WTC11 (cell line): Measurements from ENCODE around the gene ELL3. TPM values are rescaled to one million over a fixed set of nuclear protein-coding genes. Genes with fewer than 3 reads are reported as not detected.

Source experiments
- CBFB ChIP-seq: sonication (generic); formaldehyde crosslinking; IDR thresholded peaks from 2 replicates; pipeline ENCODE4 v1.8.1; 2022; ENCODE audit warnings: mild to moderate bottlenecking, low read depth, missing genetic modification reagents
- CREM ChIP-seq: sonication (generic); formaldehyde crosslinking; IDR thresholded peaks from 2 replicates; pipeline ENCODE4 v1.8.1; 2022; ENCODE audit warnings: mild to moderate bottlenecking, missing genetic modification reagents, moderate library complexity
- CTCF ChIP-seq: fragments of 200-600 bp; IDR thresholded peaks from 2 replicates; pipeline ENCODE4 v1.8.0; 2022; ENCODE audit warnings: antibody characterized with exemption
- E2F1 ChIP-seq: sonication (generic); formaldehyde crosslinking; IDR thresholded peaks from 2 replicates; pipeline ENCODE4 v1.8.0; 2022; ENCODE audit warnings: mild to moderate bottlenecking, missing genetic modification reagents
- E2F5 ChIP-seq: sonication (generic); formaldehyde crosslinking; IDR thresholded peaks from 2 replicates; pipeline ENCODE4 v1.8.1; 2022; ENCODE audit warnings: mild to moderate bottlenecking, moderate library complexity, missing genetic modification reagents
- ERG ChIP-seq: fragments of 250-450 bp; sonication (Bioruptor Pico); IDR thresholded peaks from 2 replicates; pipeline ENCODE4 v1.8.0; 2021; ENCODE audit warnings: mild to moderate bottlenecking
- ESRRA ChIP-seq: sonication (generic); formaldehyde crosslinking; IDR thresholded peaks from 2 replicates; pipeline ENCODE4 v1.8.1; 2022; ENCODE audit warnings: mild to moderate bottlenecking, missing genetic modification reagents, borderline replicate concordance
- ETV6 ChIP-seq: sonication (generic); formaldehyde crosslinking; IDR thresholded peaks from 2 replicates; pipeline ENCODE4 v1.8.1; 2022; ENCODE audit warnings: mild to moderate bottlenecking, missing genetic modification reagents
- GABPB1 ChIP-seq: sonication (generic); formaldehyde crosslinking; IDR thresholded peaks from 2 replicates; pipeline ENCODE4 v1.8.1; 2023; ENCODE audit warnings: mild to moderate bottlenecking, missing genetic modification reagents
- JAZF1 ChIP-seq: fragments of 250-450 bp; sonication (Bioruptor Pico); IDR thresholded peaks from 2 replicates; pipeline ENCODE4 v1.9.0; 2021; ENCODE audit warnings: moderate library complexity, mild to moderate bottlenecking, inconsistent platforms
- MAX ChIP-seq: sonication (generic); formaldehyde crosslinking; IDR thresholded peaks from 2 replicates; pipeline ENCODE4 v1.8.0; 2022; ENCODE audit warnings: mild to moderate bottlenecking, missing genetic modification reagents
- MLX ChIP-seq: sonication (generic); formaldehyde crosslinking; IDR thresholded peaks from 2 replicates; pipeline ENCODE4 v1.8.1; 2023; ENCODE audit warnings: mild to moderate bottlenecking, missing genetic modification reagents, moderate library complexity
- MYBL2 ChIP-seq: sonication (generic); formaldehyde crosslinking; IDR thresholded peaks from 2 replicates; pipeline ENCODE4 v1.8.1; 2023; ENCODE audit warnings: mild to moderate bottlenecking, moderate library complexity, missing genetic modification reagents
- PRDM15 ChIP-seq: sonication (generic); formaldehyde crosslinking; IDR thresholded peaks from 2 replicates; pipeline ENCODE4 v1.8.0; 2022; ENCODE audit warnings: missing genetic modification reagents
- RORB ChIP-seq: fragments of 250-450 bp; sonication (Bioruptor Pico); IDR thresholded peaks from 2 replicates; pipeline ENCODE4 v1.9.0; 2021; ENCODE audit warnings: mild to moderate bottlenecking
- SMAD3 ChIP-seq: sonication (generic); formaldehyde crosslinking; IDR thresholded peaks from 2 replicates; pipeline ENCODE4 v1.8.0; 2022; ENCODE audit warnings: missing genetic modification reagents, mild to moderate bottlenecking, borderline replicate concordance
- SP1 ChIP-seq: sonication (generic); formaldehyde crosslinking; conservative IDR thresholded peaks from 2 replicates; pipeline ENCODE4 v1.8.1; 2022; ENCODE audit warnings: missing genetic modification reagents
- TCF7 ChIP-seq: sonication (generic); formaldehyde crosslinking; IDR thresholded peaks from 2 replicates; pipeline ENCODE4 v1.8.0; 2022; ENCODE audit warnings: mild to moderate bottlenecking, low read depth, missing genetic modification reagents, moderate library complexity
- TEAD4 ChIP-seq: sonication (generic); formaldehyde crosslinking; IDR thresholded peaks from 2 replicates; pipeline ENCODE4 v1.8.0; 2022; ENCODE audit warnings: mild to moderate bottlenecking, missing genetic modification reagents
- TP53 ChIP-seq: sonication (generic); formaldehyde crosslinking; IDR thresholded peaks from 2 replicates; pipeline ENCODE4 v1.8.1; 2023; ENCODE audit warnings: mild to moderate bottlenecking, missing genetic modification reagents
- ZBTB21 ChIP-seq: sonication (generic); formaldehyde crosslinking; IDR thresholded peaks from 2 replicates; pipeline ENCODE4 v1.8.1; 2023; ENCODE audit warnings: mild to moderate bottlenecking, missing genetic modification reagents, borderline replicate concordance
- ZNF121 ChIP-seq: sonication (generic); formaldehyde crosslinking; IDR thresholded peaks from 2 replicates; pipeline ENCODE4 v1.8.0; 2023; ENCODE audit warnings: missing genetic modification reagents
- ZNF263 ChIP-seq: sonication (generic); formaldehyde crosslinking; IDR thresholded peaks from 2 replicates; pipeline ENCODE4 v1.8.1; 2022; ENCODE audit warnings: low read depth, mild to moderate bottlenecking, moderate library complexity, missing genetic modification reagents
- ZNF281 ChIP-seq: sonication (generic); formaldehyde crosslinking; IDR thresholded peaks from 2 replicates; pipeline ENCODE4 v1.8.0; 2023; ENCODE audit warnings: mild to moderate bottlenecking, missing genetic modification reagents
- ZNF317 ChIP-seq: sonication (generic); formaldehyde crosslinking; IDR thresholded peaks from 2 replicates; pipeline ENCODE4 v1.8.1; 2023; ENCODE audit warnings: low read depth, mild to moderate bottlenecking, moderate library complexity, missing genetic modification reagents, borderline replicate concordance
- ZNF396 ChIP-seq: fragments of 250-450 bp; sonication (Bioruptor Pico); IDR thresholded peaks from 2 replicates; pipeline ENCODE4 v1.8.0; 2021; ENCODE audit warnings: mild to moderate bottlenecking, moderate library complexity, borderline replicate concordance
- ZNF423 ChIP-seq: fragments of 250-450 bp; sonication (Bioruptor Pico); IDR thresholded peaks from 2 replicates; pipeline ENCODE4 v2.1.2; 2022; ENCODE audit warnings: mild to moderate bottlenecking, moderate library complexity
- total RNA-seq: library from RNA; stranded (reverse); gene quantifications from 3 replicates; pipeline ENCODE4 v1.2.3, GENCODE V29; 2021

ELL3 gene
- total RNA-seq, 1 experiment from 2014 or later, result 8.8 TPM

GRCh38 chr15:43791993-43792760, 15.4 kb upstream of the ELL3 start, which contains the start of gene SERF2 (continued):
- no peak for TF ChIP-seq CTCF
- TF ChIP-seq ERG (CRISPR knock-in tag), result no peak
- TF ChIP-seq SP1 (CRISPR knock-in tag), result peak; percentile 90
- TF ChIP-seq TEAD4, result no peak
- no peak for TF ChIP-seq ETV6 (CRISPR knock-in tag)
- no peak; the same call in 1 of the 2 replicates for TF ChIP-seq ZBTB21
- no peak for TF ChIP-seq ZNF423 (CRISPR knock-in tag)
- TF ChIP-seq CREM (CRISPR knock-in tag), result 0 out of 2 replicates have a peak, but pooled peaks have one; percentile 58
- TF ChIP-seq ZNF396 (CRISPR knock-in tag), result no peak
- TF ChIP-seq GABPB1 (CRISPR knock-in tag), result 0 out of 2 replicates have a peak, but pooled peaks have one; percentile 10
- TF ChIP-seq JAZF1 (CRISPR knock-in tag), result no peak
- TF ChIP-seq ZNF121 (CRISPR knock-in tag), result no peak
- TF ChIP-seq MYBL2, result 0 out of 2 replicates have a peak, but pooled peaks have one; percentile 35
- TF ChIP-seq TCF7 (CRISPR knock-in tag), result 0 out of 2 replicates have a peak, but pooled peaks have one; percentile 41
- TF ChIP-seq CBFB (CRISPR knock-in tag), result no peak
- TF ChIP-seq ZNF317, result no peak
- no peak for TF ChIP-seq RORB
- no peak for TF ChIP-seq ESRRA (CRISPR knock-in tag)
- no peak for TF ChIP-seq ZNF263 (CRISPR knock-in tag)
- no peak for TF ChIP-seq PRDM15 (CRISPR knock-in tag)
- TF ChIP-seq SMAD3, result peak; percentile 68; the same call in 1 of the 2 replicates
- TF ChIP-seq E2F1, result no peak
- peak; percentile 76; the same call in 1 of the 2 replicates for TF ChIP-seq E2F5 (CRISPR knock-in tag)
- peak; percentile 28; the same call in 1 of the 2 replicates for TF ChIP-seq ZNF281
- TF ChIP-seq MLX (CRISPR knock-in tag), result no peak
- peak; percentile 89 for TF ChIP-seq MAX (CRISPR knock-in tag)
- no peak for TF ChIP-seq TP53
